GM19238 (cell line): Measurements from ENCODE around the gene RNF114.
A peak's percentile ranks its signal among the peaks of the same experiment; 100 is the strongest.

Source experiments
- DNase-seq: peaks from one replicate; pipeline ENCODE4 v3.0.0; 2011; ENCODE audit warnings: low spot score; ENCODE audit not compliant: insufficient read length

The RNF114 gene

GRCh38 chr20:49904440-49905214 is 31.6 kb upstream of the RNF114 start:
- no peak for DNase-seq

- DNase-seq = no peak
Observed at GRCh38 chr20:49905415-49906091, 30.6 kb upstream of the RNF114 start.

GRCh38 chr20:49906101-49906604 is 30.0 kb upstream of the RNF114 start:
- no peak for DNase-seq

- DNase-seq = no peak
Observed at GRCh38 chr20:49906615-49907154, 29.5 kb upstream of the RNF114 start.

GRCh38 chr20:49907405-49908257 is 28.6 kb upstream of the RNF114 start:
- no peak for DNase-seq

- DNase-seq = no peak
Observed at GRCh38 chr20:49908258-49908565, 28.0 kb upstream of the RNF114 start.

GRCh38 chr20:49909499-49910339 is 26.5 kb upstream of the RNF114 start:
- no peak for DNase-seq

- no peak for DNase-seq
Observed at GRCh38 chr20:49910340-49910706, 25.9 kb upstream of the RNF114 start.

GRCh38 chr20:49913399-49914047 is 22.7 kb upstream of the RNF114 start:
- DNase-seq = no peak

GRCh38 chr20:49914310-49915117 is 21.7 kb upstream of the RNF114 start:
- DNase-seq = no peak

GRCh38 chr20:49915118-49915379 is 21.1 kb upstream of the RNF114 start:
- no peak for DNase-seq

GRCh38 chr20:49915380-49916145 is 20.6 kb upstream of the RNF114 start, which contains the start of gene SPATA2:
Gene SPATA2, minus strand, starts transcription at chr20:49915529. Its CDS starts 7,039 bp downstream, at chr20:49908490.
- peak; percentile 97 for DNase-seq

GRCh38 chr20:49916146-49917002 is 19.8 kb upstream of the RNF114 start:
- DNase-seq = no peak

- no peak for DNase-seq
Observed at GRCh38 chr20:49918446-49918845, 17.8 kb upstream of the RNF114 start.

GRCh38 chr20:49919009-49919408 is 17.2 kb upstream of the RNF114 start:
- no peak for DNase-seq

GRCh38 chr20:49919461-49919860 is 16.7 kb upstream of the RNF114 start:
- no peak for DNase-seq

- DNase-seq = no peak
Observed at GRCh38 chr20:49924247-49924646, 11.9 kb upstream of the RNF114 start.

- DNase-seq = no peak
Observed at GRCh38 chr20:49925901-49926454, 10.2 kb upstream of the RNF114 start.
